Type B pancreatic cell (in vitro differentiated cells): ENCODE results near the gene CCDC81. TPM values are rescaled to one million over a fixed set of nuclear protein-coding genes. Genes with fewer than 3 reads are reported as not detected.

Experiments
- DNase-seq: peaks from one replicate; pipeline ENCODE4 v3.0.0; 2021; ENCODE audit warnings: mixed read lengths; ENCODE audit not compliant: unreplicated experiment; ENCODE audit errors: extremely low spot score
- H3K27ac Mint-ChIP-seq: 2 replicates; pipeline ENCODE4 v1.8.0; 2021; ENCODE audit warnings: mild to moderate bottlenecking, mixed read lengths
- H3K27me3 Mint-ChIP-seq: 2 replicates; pipeline ENCODE4 v1.8.0; 2021; ENCODE audit warnings: mixed read lengths
- H3K36me3 Mint-ChIP-seq: 2 replicates; pipeline ENCODE4 v1.8.0; 2021; ENCODE audit warnings: mixed read lengths
- H3K4me1 Mint-ChIP-seq: one replicate; pipeline ENCODE4 v1.8.0; 2021; ENCODE audit warnings: mixed read lengths; ENCODE audit not compliant: unreplicated experiment
- H3K4me3 Mint-ChIP-seq: 2 replicates; pipeline ENCODE4 v1.8.0; 2021; ENCODE audit warnings: mild to moderate bottlenecking, mixed read lengths
- H3K9me3 Mint-ChIP-seq: 2 replicates; pipeline ENCODE4 v1.8.0; 2021; ENCODE audit warnings: mixed read lengths
- total RNA-seq: library from RNA; stranded (reverse); gene quantifications from 2 replicates; pipeline ENCODE4 v1.2.1, GENCODE V29; 2021; ENCODE audit warnings: low replicate concordance
- TF ChIP-seq, protein P1 (sequence below): fragments of 200-600 bp; sonication (generic); conservative IDR thresholded peaks from 2 replicates; pipeline ENCODE4 v1.5.0; 2021; ENCODE audit warnings: antibody characterized with exemption, mild to moderate bottlenecking

The CCDC81 gene
- total RNA-seq, 1 donor from 2014 or later: 3.2 TPM

GRCh38 chr11:86440843-86441242, 66.2 kb downstream of the CCDC81 start:
- H3K9me3 Mint-ChIP-seq: peaks cover 11% of the 10 kb centered on the region
- TF ChIP-seq, protein P1, sequence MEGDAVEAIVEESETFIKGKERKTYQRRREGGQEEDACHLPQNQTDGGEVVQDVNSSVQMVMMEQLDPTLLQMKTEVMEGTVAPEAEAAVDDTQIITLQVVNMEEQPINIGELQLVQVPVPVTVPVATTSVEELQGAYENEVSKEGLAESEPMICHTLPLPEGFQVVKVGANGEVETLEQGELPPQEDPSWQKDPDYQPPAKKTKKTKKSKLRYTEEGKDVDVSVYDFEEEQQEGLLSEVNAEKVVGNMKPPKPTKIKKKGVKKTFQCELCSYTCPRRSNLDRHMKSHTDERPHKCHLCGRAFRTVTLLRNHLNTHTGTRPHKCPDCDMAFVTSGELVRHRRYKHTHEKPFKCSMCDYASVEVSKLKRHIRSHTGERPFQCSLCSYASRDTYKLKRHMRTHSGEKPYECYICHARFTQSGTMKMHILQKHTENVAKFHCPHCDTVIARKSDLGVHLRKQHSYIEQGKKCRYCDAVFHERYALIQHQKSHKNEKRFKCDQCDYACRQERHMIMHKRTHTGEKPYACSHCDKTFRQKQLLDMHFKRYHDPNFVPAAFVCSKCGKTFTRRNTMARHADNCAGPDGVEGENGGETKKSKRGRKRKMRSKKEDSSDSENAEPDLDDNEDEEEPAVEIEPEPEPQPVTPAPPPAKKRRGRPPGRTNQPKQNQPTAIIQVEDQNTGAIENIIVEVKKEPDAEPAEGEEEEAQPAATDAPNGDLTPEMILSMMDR: no peak
- H3K36me3 Mint-ChIP-seq: no peaks in the 10 kb centered on the region
- H3K27me3 Mint-ChIP-seq: no peaks in the 10 kb centered on the region
- DNase-seq: no peak
- H3K4me3 Mint-ChIP-seq: no peak overlapping the region
- no peak overlapping the region for H3K27ac Mint-ChIP-seq
- peaks cover 17% of the 10 kb centered on the region for H3K4me1 Mint-ChIP-seq

DNA sequence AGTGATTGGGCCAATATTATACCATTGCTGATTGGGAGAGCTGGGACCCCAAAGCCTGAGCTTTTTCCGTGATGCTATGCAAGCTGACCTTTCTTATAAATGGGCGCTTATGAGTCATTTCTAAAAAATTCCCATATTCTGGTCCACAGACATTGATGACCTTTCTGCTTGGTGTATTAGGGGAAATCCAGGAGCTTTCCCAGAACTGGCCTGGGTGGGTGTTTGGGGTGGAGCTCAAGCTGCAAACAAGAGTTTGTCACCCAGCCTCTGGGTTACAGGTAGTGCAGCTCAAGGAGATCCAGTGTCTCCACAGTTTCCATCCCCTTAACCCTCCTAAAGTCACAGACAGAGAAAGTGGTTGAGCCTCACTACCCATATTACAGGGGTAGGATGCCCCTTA, 67.7 kb downstream of the CCDC81 start:
- no peak overlapping the region for H3K4me3 Mint-ChIP-seq
- no peaks in the 10 kb centered on the region for H3K36me3 Mint-ChIP-seq
- no peak for DNase-seq
- peaks cover 11% of the 10 kb centered on the region for H3K9me3 Mint-ChIP-seq
- TF ChIP-seq, protein P1: no peak
- no peaks in the 10 kb centered on the region for H3K27me3 Mint-ChIP-seq
- no peak overlapping the region for H3K27ac Mint-ChIP-seq
- H3K4me1 Mint-ChIP-seq: peaks cover 17% of the 10 kb centered on the region

GRCh38 chr11:86442827-86443226, 68.1 kb downstream of the CCDC81 start:
- no peak overlapping the region for H3K4me3 Mint-ChIP-seq
- H3K36me3 Mint-ChIP-seq: no peaks in the 10 kb centered on the region
- H3K9me3 Mint-ChIP-seq: peaks cover 11% of the 10 kb centered on the region
- H3K27me3 Mint-ChIP-seq: no peaks in the 10 kb centered on the region
- DNase-seq: no peak
- H3K27ac Mint-ChIP-seq: no peak overlapping the region
- peaks cover 17% of the 10 kb centered on the region for H3K4me1 Mint-ChIP-seq
- TF ChIP-seq, protein P1: no peak

DNA sequence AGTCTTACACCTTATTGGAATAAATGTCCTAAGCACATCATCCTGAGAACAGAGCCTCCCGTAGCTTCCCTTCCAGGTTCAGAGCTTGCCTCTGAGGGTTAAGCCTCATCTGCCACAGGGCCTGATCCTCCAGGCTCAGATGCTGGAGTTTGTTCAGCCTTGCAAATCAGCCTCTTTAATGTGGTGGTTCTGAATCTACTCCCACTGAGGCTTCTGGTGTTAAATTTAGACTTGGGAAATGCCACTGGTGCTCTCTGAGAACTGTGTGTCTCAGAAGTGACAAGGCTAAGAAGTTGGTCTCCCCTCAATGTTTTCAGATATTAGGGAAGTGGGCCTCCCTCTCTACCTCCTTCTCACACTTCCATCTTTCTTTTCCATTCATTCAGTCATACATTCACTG, 68.7 kb downstream of the CCDC81 start:
- Mint-ChIP-seq H3K4me1 (peaks cover 16% of the 10 kb centered on the region), H3K9me3 (peaks cover 11% of the 10 kb centered on the region), H3K27ac (no peak overlapping the region), H3K36me3 (no peaks in the 10 kb centered on the region), H3K4me3 (no peak overlapping the region), H3K27me3 (no peaks in the 10 kb centered on the region)
- DNase-seq: no peak
- TF ChIP-seq, protein P1: no peak

GRCh38 chr11:86444981-86445380, 70.3 kb downstream of the CCDC81 start:
- no peaks in the 10 kb centered on the region for H3K27me3 Mint-ChIP-seq
- no peaks in the 10 kb centered on the region for H3K36me3 Mint-ChIP-seq
- H3K4me3 Mint-ChIP-seq: no peak overlapping the region
- peaks cover 6% of the 10 kb centered on the region for H3K9me3 Mint-ChIP-seq
- no peak for DNase-seq
- peaks cover 9% of the 10 kb centered on the region for H3K4me1 Mint-ChIP-seq
- TF ChIP-seq, protein P1: no peak
- no peak overlapping the region for H3K27ac Mint-ChIP-seq
